ENCODE results near the gene ATP10D.
A peak's percentile ranks its signal among the peaks of the same experiment; 100 is the strongest.

The ATP10D gene

DNA sequence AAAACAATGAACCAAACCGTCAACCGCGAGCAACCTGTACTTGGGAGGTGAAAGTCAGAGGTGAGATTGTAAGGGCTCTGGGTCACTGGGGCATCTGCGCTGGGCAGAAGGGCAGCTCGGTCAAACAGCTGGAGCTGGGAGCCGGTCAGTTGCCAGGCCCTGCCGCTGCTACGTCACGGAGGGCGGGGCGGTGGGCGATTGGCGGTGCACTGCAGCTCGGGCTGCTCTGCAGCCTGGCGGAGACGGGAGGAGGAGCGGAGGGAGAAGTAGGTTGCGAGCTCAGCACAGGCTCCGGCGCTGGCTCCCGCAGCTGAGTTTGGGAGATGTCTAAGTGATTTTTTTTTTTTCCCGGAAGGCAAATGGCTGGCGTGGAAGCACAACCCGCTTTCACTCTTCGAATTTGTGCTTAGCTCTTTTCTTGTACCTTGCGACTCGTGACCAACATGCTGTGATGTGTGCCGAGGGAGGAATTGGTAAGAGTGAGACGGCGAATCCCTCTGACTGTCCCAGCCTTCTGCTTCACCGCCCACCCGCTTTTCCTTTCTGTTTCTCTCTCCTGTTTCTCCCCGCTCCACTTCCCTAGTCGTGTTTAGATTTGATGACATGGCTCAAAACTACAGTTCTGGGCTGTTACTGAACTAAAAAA lies at the start of gene ATP10D:
Gene ATP10D (plus strand): TSS at position 229 of the 646 bp plus-strand sequence. CDS start 27,266 bp downstream, outside the sequence.
- peak within 1 kb of the TSS; percentile 82 for H3K4me2 ChIP-seq
- H3K9me3 ChIP-seq = no peaks in the 10 kb centered on the region
- no peaks in the 10 kb centered on the region for H3K36me3 ChIP-seq
- peak within 1 kb of the TSS; percentile 69 for H3K4me3 ChIP-seq
- no peaks in the 10 kb centered on the region for H3K27me3 ChIP-seq
- H4K20me1 ChIP-seq = no peaks in the 10 kb centered on the region
- H3K4me1 ChIP-seq = peaks cover 14% of the 10 kb centered on the region
- H3K27ac ChIP-seq = peak within 1 kb of the TSS; percentile 18; the same call in 1 of the 2 replicates
- H3K9ac ChIP-seq = peak within 1 kb of the TSS; percentile 58
- no peak for TF ChIP-seq Cebpa-rat (IDR thresholded peaks at IDR 0.05)

GRCh38 chr4:47442980-47443379 lies 42.1 kb upstream of the ATP10D start:
- peaks cover 20% of the 10 kb centered on the region for H3K4me1 ChIP-seq
- no peaks in the 10 kb centered on the region for H4K20me1 ChIP-seq
- H3K9ac ChIP-seq = no peak overlapping the region
- H3K27ac ChIP-seq = no peak overlapping the region
- H3K4me2 ChIP-seq = peak overlapping the region; percentile 59
- H3K9me3 ChIP-seq = no peaks in the 10 kb centered on the region
- no peaks in the 10 kb centered on the region for H3K27me3 ChIP-seq
- no peak for TF ChIP-seq Cebpa-rat (IDR thresholded peaks at IDR 0.05)
- no peaks in the 10 kb centered on the region for H3K36me3 ChIP-seq
- H3K4me3 ChIP-seq = no peak overlapping the region

DNA sequence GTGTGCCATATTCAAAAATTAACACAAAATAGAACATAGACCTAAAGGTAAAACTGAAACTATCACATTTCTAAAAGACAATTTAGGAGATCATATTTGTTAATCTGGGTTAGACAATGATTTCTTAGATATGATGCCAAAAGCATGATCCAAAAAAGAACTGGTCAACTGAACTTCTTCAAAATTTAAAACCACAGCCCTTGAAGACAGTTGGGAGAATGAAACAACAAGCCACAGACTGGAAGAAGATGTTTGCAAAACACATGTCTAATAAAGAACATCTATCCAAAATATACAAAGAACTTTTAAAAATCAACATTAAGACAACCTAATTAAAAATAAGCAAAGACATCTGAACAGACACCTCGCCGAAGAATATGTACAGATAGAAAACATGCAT lies 41.0 kb upstream of the ATP10D start:
- peak overlapping the region; percentile 59 for H3K4me2 ChIP-seq

GRCh38 chr4:47451657-47452056 lies 33.4 kb upstream of the ATP10D start:
- TF ChIP-seq Cebpa-rat (IDR thresholded peaks at IDR 0.05) = no peak
- H4K20me1 ChIP-seq = no peaks in the 10 kb centered on the region
- peaks cover 34% of the 10 kb centered on the region for H3K36me3 ChIP-seq
- no peak overlapping the region for H3K9ac ChIP-seq
- H3K9me3 ChIP-seq = no peaks in the 10 kb centered on the region
- H3K4me3 ChIP-seq = no peak overlapping the region
- no peaks in the 10 kb centered on the region for H3K4me1 ChIP-seq
- no peak overlapping the region for H3K27ac ChIP-seq
- no peaks in the 10 kb centered on the region for H3K27me3 ChIP-seq
- H3K4me2 ChIP-seq = no peak overlapping the region

More for the DNA sequence above, 41.0 kb upstream of the ATP10D start:
- H4K20me1 ChIP-seq = no peaks in the 10 kb centered on the region
- no peaks in the 10 kb centered on the region for H3K27me3 ChIP-seq
- no peak overlapping the region for H3K4me3 ChIP-seq
- no peaks in the 10 kb centered on the region for H3K36me3 ChIP-seq
- H3K9ac ChIP-seq = no peak overlapping the region
- TF ChIP-seq Cebpa-rat (IDR thresholded peaks at IDR 0.05) = no peak
- H3K4me1 ChIP-seq = peaks cover 20% of the 10 kb centered on the region
- no peak overlapping the region for H3K27ac ChIP-seq
- H3K9me3 ChIP-seq = no peaks in the 10 kb centered on the region

GRCh38 chr4:47462799-47463234 lies 22.3 kb upstream of the ATP10D start:
- Histone ChIP-seq H4K20me1 (no peaks in the 10 kb centered on the region), H3K27ac (peak overlapping the region; percentile 89), H3K9ac (peak overlapping the region; percentile 85), H3K4me1 (peaks cover 30% of the 10 kb centered on the region), H3K36me3 (no peaks in the 10 kb centered on the region), H3K9me3 (no peaks in the 10 kb centered on the region), H3K27me3 (no peaks in the 10 kb centered on the region), H3K4me3 (peak overlapping the region; percentile 92), H3K4me2 (peak overlapping the region; percentile 92)
- TF ChIP-seq Cebpa-rat (IDR thresholded peaks at IDR 0.05) = no peak

- no peaks in the 10 kb centered on the region for H3K9me3 ChIP-seq
- H3K4me2 ChIP-seq = peak within 1 kb of the TSS; percentile 92
- peak within 1 kb of the TSS; percentile 92 for H3K4me3 ChIP-seq
- TF ChIP-seq Cebpa-rat (IDR thresholded peaks at IDR 0.05) = no peak
- H4K20me1 ChIP-seq = no peaks in the 10 kb centered on the region
- H3K9ac ChIP-seq = peak within 1 kb of the TSS; percentile 85
- H3K4me1 ChIP-seq = peaks cover 30% of the 10 kb centered on the region
- H3K36me3 ChIP-seq = no peaks in the 10 kb centered on the region
- H3K27me3 ChIP-seq = no peaks in the 10 kb centered on the region
- peak within 1 kb of the TSS; percentile 89 for H3K27ac ChIP-seq
These were observed 21.7 kb upstream of the ATP10D start, which contains the start of gene COMMD8 for GRCh38 chr4:47463235-47463956. COMMD8 (minus strand) TSS chr4:47463702; CDS start chr4:47463651, 51 bp downstream.

DNA sequence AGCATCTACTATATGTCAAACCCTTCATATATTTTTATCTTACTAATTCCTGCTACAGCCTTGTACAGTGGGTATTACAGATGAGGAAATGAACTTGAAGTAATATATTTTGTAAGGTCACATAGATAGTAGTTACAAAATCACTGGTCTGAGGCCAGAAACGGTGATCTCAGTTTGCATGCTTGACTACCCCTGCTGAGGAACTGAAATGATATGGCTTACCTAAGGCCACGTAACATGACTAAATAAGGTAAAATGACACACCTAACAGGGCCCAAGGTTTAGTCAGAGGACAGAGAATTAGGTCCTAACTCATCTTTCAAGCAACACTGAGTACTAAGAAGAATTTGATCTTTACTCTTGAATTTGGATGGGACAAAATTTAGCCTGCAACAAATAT lies 20.1 kb upstream of the ATP10D start:
- no peaks in the 10 kb centered on the region for H3K36me3 ChIP-seq
- H3K27me3 ChIP-seq = no peaks in the 10 kb centered on the region
- H3K9ac ChIP-seq = no peak overlapping the region
- TF ChIP-seq Cebpa-rat (IDR thresholded peaks at IDR 0.05) = no peak
- H4K20me1 ChIP-seq = no peaks in the 10 kb centered on the region
- H3K4me2 ChIP-seq = peak overlapping the region; percentile 11; the same call in 1 of the 2 replicates
- H3K4me1 ChIP-seq = peaks cover 30% of the 10 kb centered on the region
- no peak overlapping the region for H3K4me3 ChIP-seq
- H3K27ac ChIP-seq = no peak overlapping the region
- no peaks in the 10 kb centered on the region for H3K9me3 ChIP-seq

DNA sequence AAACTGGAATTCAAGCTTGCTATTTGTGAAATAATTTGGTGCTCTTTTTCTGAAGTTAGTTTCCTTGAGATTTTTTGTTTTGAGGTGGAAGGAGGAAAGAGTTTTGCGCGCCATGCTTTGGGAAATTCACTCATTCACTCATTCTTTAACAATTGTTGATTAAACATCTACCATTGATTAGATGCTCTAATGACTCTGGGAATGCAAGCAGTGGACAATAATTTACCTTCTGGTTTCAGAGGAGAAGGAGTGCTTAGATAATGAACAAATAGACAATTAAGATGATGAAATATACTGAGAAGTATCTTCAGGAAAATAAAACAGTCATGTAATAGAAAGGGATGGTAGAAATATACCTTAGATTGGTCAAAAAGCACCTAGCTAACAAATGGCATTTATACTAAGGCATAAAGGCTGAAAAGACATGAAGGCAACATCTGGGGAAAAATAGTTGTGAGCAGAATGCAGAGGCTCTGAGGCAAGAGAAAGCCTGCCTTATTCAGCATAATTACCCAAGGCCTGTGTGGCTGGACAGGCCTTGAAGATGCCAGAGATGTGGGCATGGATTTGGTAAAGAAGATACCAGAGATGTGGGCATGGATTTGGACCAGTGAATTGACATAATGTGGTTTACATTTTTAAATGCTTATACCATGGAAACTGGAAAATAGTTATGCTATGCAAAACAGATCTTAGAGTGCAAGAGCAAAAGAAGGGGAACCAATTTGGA lies 18.9 kb upstream of the ATP10D start:
- Histone ChIP-seq H3K4me1 (peaks cover 30% of the 10 kb centered on the region), H3K27ac (no peak overlapping the region), H3K9ac (no peak overlapping the region), H3K27me3 (no peaks in the 10 kb centered on the region), H3K9me3 (no peaks in the 10 kb centered on the region), H3K36me3 (no peaks in the 10 kb centered on the region), H4K20me1 (no peaks in the 10 kb centered on the region), H3K4me3 (no peak overlapping the region), H3K4me2 (no peak overlapping the region)
- no peak for TF ChIP-seq Cebpa-rat (IDR thresholded peaks at IDR 0.05)

DNA sequence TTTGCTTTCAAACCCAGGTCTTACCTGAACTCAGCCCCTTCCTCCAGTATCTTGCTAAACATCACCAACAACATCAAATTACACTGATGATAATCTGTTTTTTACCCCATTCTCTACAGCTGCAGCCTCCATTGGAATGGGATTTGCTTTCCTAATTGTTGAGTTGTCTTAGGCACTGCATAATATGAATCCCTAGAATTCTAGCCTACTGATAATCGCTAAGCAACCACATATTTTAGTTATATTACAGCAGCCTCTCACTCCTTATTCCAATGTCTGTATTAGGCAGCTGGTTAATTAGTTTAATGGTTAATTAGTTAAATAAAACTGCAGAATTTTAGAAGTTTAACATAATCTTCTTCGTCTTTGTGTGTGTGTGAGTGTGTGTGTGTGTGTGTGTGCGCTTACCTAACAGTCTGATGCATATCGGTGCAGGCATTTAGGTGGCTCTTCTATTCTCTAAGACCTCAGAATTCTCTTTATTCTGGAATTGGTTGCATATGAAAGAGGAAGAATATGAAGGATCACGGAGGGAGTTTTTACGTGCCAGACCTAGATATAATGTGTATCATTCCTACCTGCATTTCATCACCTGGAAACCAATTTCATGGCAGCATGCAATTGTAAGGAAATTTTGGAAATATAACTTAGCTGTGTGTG lies 16.2 kb upstream of the ATP10D start:
- Histone ChIP-seq H3K4me1 (peaks cover 15% of the 10 kb centered on the region), H3K4me2 (no peak overlapping the region), H3K27ac (no peak overlapping the region), H3K4me3 (no peak overlapping the region), H3K36me3 (no peaks in the 10 kb centered on the region), H3K27me3 (no peaks in the 10 kb centered on the region), H3K9ac (no peak overlapping the region), H3K9me3 (no peaks in the 10 kb centered on the region), H4K20me1 (no peaks in the 10 kb centered on the region)
- no peak for TF ChIP-seq Cebpa-rat (IDR thresholded peaks at IDR 0.05)
